T1000 (cell line): ENCODE data around the gene CYFIP2.
A peak's percentile ranks its signal among the peaks of the same experiment; 100 is the strongest.

Source experiments
- DNase-seq: peaks from one replicate; lab custom pipeline; 2025; ENCODE audit warnings: mixed read lengths; lab: John Stamatoyannopoulos, UW

CYFIP2 gene

GRCh38 chr5:157288405-157289163 is 22.7 kb downstream of the CYFIP2 start:
- no peak for DNase-seq

GRCh38 chr5:157289164-157289819 is 23.4 kb downstream of the CYFIP2 start:
- no peak for DNase-seq

- DNase-seq, result peak; percentile 22
Observed at GRCh38 chr5:157290156-157290980, 24.4 kb downstream of the CYFIP2 start.

- DNase-seq, result no peak
Observed at GRCh38 chr5:157290981-157291711, 25.2 kb downstream of the CYFIP2 start.

GRCh38 chr5:157292599-157292998 is 26.7 kb downstream of the CYFIP2 start:
- no peak for DNase-seq

GRCh38 chr5:157294407-157295091 is 28.6 kb downstream of the CYFIP2 start:
- no peak for DNase-seq

- DNase-seq, result no peak
Observed at GRCh38 chr5:157295247-157295646, 29.3 kb downstream of the CYFIP2 start.

GRCh38 chr5:157300564-157300963 is 34.6 kb downstream of the CYFIP2 start:
- no peak for DNase-seq

- DNase-seq, result no peak
Observed at GRCh38 chr5:157301066-157301465, 35.1 kb downstream of the CYFIP2 start.

- DNase-seq, result no peak
Observed at GRCh38 chr5:157303023-157303422, 37.1 kb downstream of the CYFIP2 start.

- no peak for DNase-seq
Observed at GRCh38 chr5:157303667-157304327, 37.9 kb downstream of the CYFIP2 start.

- no peak for DNase-seq
Observed at GRCh38 chr5:157306081-157306480, 40.2 kb downstream of the CYFIP2 start.

- no peak for DNase-seq
Observed at GRCh38 chr5:157306692-157307471, 41.0 kb downstream of the CYFIP2 start.

GRCh38 chr5:157308836-157309465 is 43.0 kb downstream of the CYFIP2 start:
- no peak for DNase-seq

- DNase-seq, result no peak
Observed at GRCh38 chr5:157309796-157310195, 43.9 kb downstream of the CYFIP2 start.

- DNase-seq, result no peak
Observed at GRCh38 chr5:157311595-157311994, 45.7 kb downstream of the CYFIP2 start.

- no peak for DNase-seq
Observed at GRCh38 chr5:157312492-157312891, 46.6 kb downstream of the CYFIP2 start.

GRCh38 chr5:157322581-157322980 is 56.7 kb downstream of the CYFIP2 start:
- DNase-seq, result no peak

- DNase-seq, result no peak
Observed at GRCh38 chr5:157323107-157323706, 57.3 kb downstream of the CYFIP2 start.
